A549 (cell line): ENCODE results near the gene TXNRD2. TPM values are rescaled to one million over a fixed set of nuclear protein-coding genes. Genes with fewer than 3 reads are reported as not detected.
"Not testable (repeated sequence)": the region's sequence is repeated elsewhere in the genome, so short reads cannot be mapped to it uniquely, and the experiment has no call there.

Experiments
- ATAC-seq, 2 experiments: fragments of 200-7000 bp in 1 of 2; fragments of >200 bp in 1 of 2; cut with Nextera tagmentation in 1 of 2; cut with Tn5 transposase in 1 of 2; 3 replicates each; pipeline versions ENCODE4 v1.8.0 to v1.9.1; 2018 to 2020; ENCODE audit warnings: mild to moderate bottlenecking in 1 of 2, moderate library complexity in 1 of 2
- CTCF ChIA-PET: fragments of 300-600 bp; sonication (Branson Sonifier 250); formaldehyde crosslinking; extraction: SDS; loops from one replicate; lab custom pipeline; 2021; ENCODE audit warnings: antibody characterized with exemption, inconsistent platforms; lab: Yijun Ruan, JAX
- POLR2A ChIA-PET: fragments of 350-600 bp; formaldehyde crosslinking; extraction: SDS; loops from one replicate; lab custom pipeline; 2021; ENCODE audit warnings: antibody characterized with exemption, inconsistent platforms; lab: Yijun Ruan, JAX
- DNase-seq, 2 experiments: peaks; one replicate each; pipeline versions ENCODE4 v3.0.0 to v3.0.0-alpha.2; 2011 to 2016; ENCODE audit warnings: low read depth in 1 of 2, low spot score in 1 of 2
- FAIRE-seq: peaks from 2 replicates; lab custom pipeline; 2011; peaks lifted over from hg19 to GRCh38; lab: Jason Lieb, UNC
- H3K27ac ChIP-seq, 2 experiments: fragments of >200 bp; sonication (Bioruptor Twin); formaldehyde crosslinking; 3 replicates each; pipeline ENCODE4 v1.5.1; 2016 to 2017
- H3K4me1 ChIP-seq: fragments of >200 bp; sonication (Bioruptor Twin); formaldehyde crosslinking; 3 replicates; pipeline ENCODE4 v1.6.1; 2016
- H3K4me2 ChIP-seq: fragments of >200 bp; sonication (Bioruptor Twin); formaldehyde crosslinking; 3 replicates; pipeline ENCODE4 v1.6.1; 2016
- H3K4me3 ChIP-seq: fragments of >200 bp; sonication (Bioruptor Twin); formaldehyde crosslinking; 3 replicates; pipeline ENCODE4 v1.5.1; 2016
- H3K9me3 ChIP-seq: fragments of >200 bp; sonication (Bioruptor Twin); formaldehyde crosslinking; 3 replicates; pipeline ENCODE4 v1.6.1; 2016
- BHLHE40 ChIP-seq: IDR thresholded peaks from 2 replicates; pipeline ENCODE4 v1.6.1; 2012; ENCODE audit warnings: low read depth, low read length, inconsistent platforms
- CBX8 ChIP-seq: fragments of 200-600 bp; sonication (generic); IDR thresholded peaks from 2 replicates; pipeline ENCODE4 v1.6.1; 2016
- CEBPB ChIP-seq, 2 experiments: fragments of >200 bp in 1 of 2; sonication (Bioruptor Twin) in 1 of 2; formaldehyde crosslinking in 1 of 2; IDR thresholded peaks; 2 replicates each; pipeline ENCODE4 v1.6.1; 2012 to 2016
- EHF ChIP-seq: fragments of 250-450 bp; sonication (Bioruptor Pico); IDR thresholded peaks from 2 replicates; pipeline ENCODE4 v1.5.0; 2020; ENCODE audit warnings: mild to moderate bottlenecking
- EHMT2 ChIP-seq: fragments of 200-600 bp; sonication (generic); IDR thresholded peaks from 2 replicates; pipeline ENCODE4 v1.6.1; 2016; ENCODE audit warnings: antibody characterized with exemption, low read depth, mild to moderate bottlenecking, moderate library complexity
- EP300 ChIP-seq, 2 experiments: fragments of >200 bp; sonication (Bioruptor Twin); formaldehyde crosslinking; IDR thresholded peaks; 2 replicates in 1 of 2; 3 replicates in 1 of 2; pipeline ENCODE4 v1.6.1; 2016 to 2017
- FOSL2 ChIP-seq, 2 experiments: fragments of 450-650 bp in 1 of 2; fragments of >200 bp in 1 of 2; sonication (Bioruptor Twin) in 1 of 2; formaldehyde crosslinking; IDR thresholded peaks; 2 replicates each; pipeline versions ENCODE4 v1.5.0 to v1.6.1; 2016 to 2020; ENCODE audit warnings: mild to moderate bottlenecking in 1 of 2, moderate library complexity in 1 of 2
- HES2 ChIP-seq: fragments of >200 bp; sonication (Bioruptor Twin); formaldehyde crosslinking; IDR thresholded peaks from 2 replicates; pipeline ENCODE4 v1.6.1; 2016
- HOXA7 ChIP-seq: fragments of 250-450 bp; sonication (Bioruptor Pico); IDR thresholded peaks from 2 replicates; pipeline ENCODE4 v1.5.0; 2020; ENCODE audit warnings: mild to moderate bottlenecking, moderate library complexity
- HOXB13 ChIP-seq: fragments of 250-450 bp; sonication (Bioruptor Pico); IDR thresholded peaks from 2 replicates; pipeline ENCODE4 v1.5.0; 2020; ENCODE audit warnings: low read depth, mild to moderate bottlenecking, moderate library complexity
- JUNB ChIP-seq: fragments of >200 bp; sonication (Bioruptor Twin); formaldehyde crosslinking; IDR thresholded peaks from 2 replicates; pipeline ENCODE4 v1.6.1; 2016
- KDM1A ChIP-seq: fragments of 200-600 bp; sonication (generic); IDR thresholded peaks from 2 replicates; pipeline ENCODE4 v1.6.1; 2016; ENCODE audit warnings: low read depth, mild to moderate bottlenecking
- MYC ChIP-seq: IDR thresholded peaks from 2 replicates; pipeline ENCODE4 v1.6.1; 2012; ENCODE audit warnings: mild to moderate bottlenecking, inconsistent platforms, low read length, improper control_type of control experiment, borderline replicate concordance
- NR3C1 ChIP-seq: fragments of >200 bp; sonication (Bioruptor Twin); formaldehyde crosslinking; IDR thresholded peaks from 3 replicates; pipeline ENCODE4 v1.6.1; 2017
- POLR2A ChIP-seq: IDR thresholded peaks from 2 replicates; pipeline ENCODE4 v1.6.1; 2012; ENCODE audit warnings: mild to moderate bottlenecking, low read length
- RARB ChIP-seq: fragments of 250-450 bp; sonication (Bioruptor Pico); IDR thresholded peaks from 2 replicates; pipeline ENCODE4 v1.8.0; 2021; ENCODE audit warnings: mild to moderate bottlenecking, moderate library complexity
- RCOR1 ChIP-seq: fragments of 150-350 bp; IDR thresholded peaks from 2 replicates; pipeline ENCODE4 v1.6.1; 2014; ENCODE audit warnings: antibody characterized with exemption, low read length, low read depth
- SREBF2 ChIP-seq: fragments of 450-650 bp; IDR thresholded peaks from 2 replicates; pipeline ENCODE4 v1.6.1; 2014; ENCODE audit warnings: mild to moderate bottlenecking, moderate library complexity
- ZNF302 ChIP-seq: fragments of 250-450 bp; sonication (Bioruptor Pico); IDR thresholded peaks from 2 replicates; pipeline ENCODE4 v1.9.0; 2021; ENCODE audit warnings: inconsistent platforms, mild to moderate bottlenecking, moderate library complexity
- ZSCAN20 ChIP-seq: fragments of 250-450 bp; sonication (Bioruptor Pico); IDR thresholded peaks from 2 replicates; pipeline ENCODE4 v1.8.0; 2022; ENCODE audit warnings: mild to moderate bottlenecking, moderate library complexity
- WGBS: methylation state at CpG from one replicate; pipeline ENCODE4 v1.1.6; 2017; ENCODE audit errors: missing lambda C conversion rate; 5-methylcytosine and 5-hydroxymethylcytosine counted together
- polyA plus RNA-seq, 4 experiments: library from polyadenylated mRNA; depleted of rRNA in 3 of 4; stranded (reverse); fragments of >200 nt; fragmentation: RNase III in 1 of 4; extraction: RNeasy Plus Mini Kit Qiagen cat#74134 plus additional on column Dnase treatment in 1 of 4; gene quantifications; 2 replicates in 3 of 4; 3 replicates in 1 of 4; pipeline ENCODE4 v1.2.3, GENCODE V29; 2011 to 2017
- TF ChIP-seq, protein P1 (sequence below): fragments of 200-600 bp; sonication (generic); IDR thresholded peaks from 2 replicates; pipeline ENCODE4 v1.6.1; 2016; ENCODE audit warnings: antibody characterized with exemption, mild to moderate bottlenecking, moderate library complexity

Gene TXNRD2
- polyA plus RNA-seq, 2 of the 4 experiments (the other 2 are of a cell fraction): 16.3 to 25.6 TPM

GRCh38 chr22:19837915-19838314 is 103.7 kb downstream of the TXNRD2 start:
- 94% methylated on average over 6 of the region's 6 CpGs for WGBS
- CTCF ChIA-PET: no interaction called here
- peaks cover 13% of the 10 kb centered on the region for H3K4me1 ChIP-seq
- no peak overlapping the region for H3K4me2 ChIP-seq
- no peaks in the 10 kb centered on the region for H3K9me3 ChIP-seq
- H3K4me3 ChIP-seq: no peak overlapping the region
- no peak for ATAC-seq
- no peak overlapping the region for H3K27ac ChIP-seq
- TF ChIP-seq, protein P1, sequence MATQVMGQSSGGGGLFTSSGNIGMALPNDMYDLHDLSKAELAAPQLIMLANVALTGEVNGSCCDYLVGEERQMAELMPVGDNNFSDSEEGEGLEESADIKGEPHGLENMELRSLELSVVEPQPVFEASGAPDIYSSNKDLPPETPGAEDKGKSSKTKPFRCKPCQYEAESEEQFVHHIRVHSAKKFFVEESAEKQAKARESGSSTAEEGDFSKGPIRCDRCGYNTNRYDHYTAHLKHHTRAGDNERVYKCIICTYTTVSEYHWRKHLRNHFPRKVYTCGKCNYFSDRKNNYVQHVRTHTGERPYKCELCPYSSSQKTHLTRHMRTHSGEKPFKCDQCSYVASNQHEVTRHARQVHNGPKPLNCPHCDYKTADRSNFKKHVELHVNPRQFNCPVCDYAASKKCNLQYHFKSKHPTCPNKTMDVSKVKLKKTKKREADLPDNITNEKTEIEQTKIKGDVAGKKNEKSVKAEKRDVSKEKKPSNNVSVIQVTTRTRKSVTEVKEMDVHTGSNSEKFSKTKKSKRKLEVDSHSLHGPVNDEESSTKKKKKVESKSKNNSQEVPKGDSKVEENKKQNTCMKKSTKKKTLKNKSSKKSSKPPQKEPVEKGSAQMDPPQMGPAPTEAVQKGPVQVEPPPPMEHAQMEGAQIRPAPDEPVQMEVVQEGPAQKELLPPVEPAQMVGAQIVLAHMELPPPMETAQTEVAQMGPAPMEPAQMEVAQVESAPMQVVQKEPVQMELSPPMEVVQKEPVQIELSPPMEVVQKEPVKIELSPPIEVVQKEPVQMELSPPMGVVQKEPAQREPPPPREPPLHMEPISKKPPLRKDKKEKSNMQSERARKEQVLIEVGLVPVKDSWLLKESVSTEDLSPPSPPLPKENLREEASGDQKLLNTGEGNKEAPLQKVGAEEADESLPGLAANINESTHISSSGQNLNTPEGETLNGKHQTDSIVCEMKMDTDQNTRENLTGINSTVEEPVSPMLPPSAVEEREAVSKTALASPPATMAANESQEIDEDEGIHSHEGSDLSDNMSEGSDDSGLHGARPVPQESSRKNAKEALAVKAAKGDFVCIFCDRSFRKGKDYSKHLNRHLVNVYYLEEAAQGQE: no peak
- TF ChIP-seq JUNB (no peak), POLR2A (no peak), EP300 (IDR thresholded peaks at IDR 0.05) (no peak), SREBF2 (no peak), HOXB13 (no peak), NR3C1 (no peak), RCOR1 (no peak), BHLHE40 (no peak), HES2 (no peak), RARB (no peak), ZSCAN20 (no peak), CEBPB (IDR thresholded peaks at IDR 0.05) (no peak), KDM1A (no peak), HOXA7 (CRISPR knock-in tag) (no peak)
- TF ChIP-seq, all 56 proteins: peak for 0
- FAIRE-seq: no peak
- POLR2A ChIA-PET: no interaction called here
- DNase-seq: no peak

DNA sequence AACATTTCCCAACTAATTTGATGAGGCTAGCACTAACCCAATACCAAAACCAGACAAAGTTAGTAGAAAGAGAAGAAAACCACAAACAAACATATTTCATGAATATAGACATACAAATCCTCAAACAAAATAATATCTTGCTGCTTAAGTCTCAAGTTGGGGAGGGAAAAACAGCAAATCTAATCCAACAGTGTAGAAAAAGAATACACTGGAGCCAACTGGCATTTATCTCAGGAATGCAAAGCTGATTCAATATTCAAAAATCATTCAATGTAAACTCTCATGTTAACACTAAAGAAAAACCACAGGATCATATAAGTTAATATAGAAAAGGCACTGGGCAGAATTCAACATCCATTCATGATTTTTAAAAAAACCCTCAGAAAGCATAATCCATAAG is 105.1 kb downstream of the TXNRD2 start:
- H3K4me3 ChIP-seq: no peak overlapping the region
- no peak for ATAC-seq
- TF ChIP-seq CBX8: no peak
- TF ChIP-seq NR3C1: no peak
- no peak for TF ChIP-seq FOSL2 (IDR thresholded peaks at IDR 0.05)
- no peak for TF ChIP-seq FOSL2 (CRISPR knock-in tag; IDR thresholded peaks at IDR 0.05)
- no peak for TF ChIP-seq MYC
- TF ChIP-seq EHF (CRISPR knock-in tag): no peak
- TF ChIP-seq JUNB: no peak
- DNase-seq: no peak
- ChIA-PET CTCF (interaction anchor here (0.7 kb wide), 2 partner anchors 70 to 80 kb away, joined by 3 to 6 read pairs; no protein-coding TSS in a partner anchor), POLR2A (no interaction called here)
- H3K4me1 ChIP-seq: peaks cover 10% of the 10 kb centered on the region
- no peaks in the 10 kb centered on the region for H3K9me3 ChIP-seq
- no peak overlapping the region for H3K27ac ChIP-seq
- no peak overlapping the region for H3K4me2 ChIP-seq
- FAIRE-seq: no peak

DNA sequence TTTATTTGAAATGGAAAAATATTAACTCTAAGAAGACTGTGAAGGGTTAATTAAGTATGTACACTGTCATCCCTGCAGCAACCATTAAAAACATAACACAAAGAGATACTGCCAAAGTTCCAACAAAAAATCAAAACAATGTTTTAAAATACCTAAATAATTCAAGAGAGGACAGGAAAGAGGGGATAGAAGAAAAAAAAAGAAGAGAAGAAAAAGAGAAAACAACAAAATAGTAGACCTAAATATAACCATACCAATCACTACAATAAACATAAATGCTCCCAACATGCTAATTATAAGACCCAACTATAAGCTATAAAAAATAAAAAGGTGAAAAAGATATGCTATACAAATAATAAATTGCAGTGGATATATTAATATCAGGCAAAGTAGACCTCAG is 107.0 kb downstream of the TXNRD2 start:
- no peak for TF ChIP-seq EHMT2
- no peak for TF ChIP-seq NR3C1
- no peak for TF ChIP-seq ZNF302
- H3K4me3 ChIP-seq: no peak overlapping the region
- CTCF ChIA-PET: no interaction called here
- no peaks in the 10 kb centered on the region for H3K9me3 ChIP-seq
- POLR2A ChIA-PET: no interaction called here
- no peak overlapping the region for H3K4me2 ChIP-seq
- H3K27ac ChIP-seq: no peak overlapping the region
- DNase-seq (no peak), ATAC-seq (no peak), FAIRE-seq (no peak)
- no peaks in the 10 kb centered on the region for H3K4me1 ChIP-seq

DNA sequence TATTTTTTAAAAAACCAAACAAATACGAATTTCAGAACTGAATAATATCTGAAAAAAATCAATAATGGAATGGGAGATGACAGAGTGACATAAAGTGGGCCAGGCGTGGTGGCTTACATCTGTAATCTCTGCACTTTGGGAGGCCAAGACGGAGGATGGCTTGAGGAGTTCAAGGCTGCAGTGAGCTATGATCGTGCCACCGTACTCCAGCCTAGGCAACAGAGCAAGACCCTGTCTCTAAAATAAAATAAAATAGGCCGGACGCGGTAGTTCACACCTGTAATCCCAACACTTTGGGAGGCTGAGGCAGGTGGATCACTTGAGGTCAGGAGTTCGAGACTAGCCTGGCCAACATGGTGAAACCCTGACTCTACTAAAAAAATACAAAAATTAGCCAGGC is 108.3 kb downstream of the TXNRD2 start:
- ATAC-seq, POLR2A ChIA-PET, H3K9me3 ChIP-seq, FAIRE-seq, H3K4me2 ChIP-seq, H3K4me3 ChIP-seq, H3K4me1 ChIP-seq, DNase-seq, H3K27ac ChIP-seq: not testable (repeated sequence)
- 92% methylated on average over 9 of the region's 9 CpGs for WGBS
- CTCF ChIA-PET: interaction anchor here (2.1 kb wide), 1 partner anchor 103 kb away, joined by 6 read pairs; no protein-coding TSS in a partner anchor
